Loucy (cell line): ENCODE measurements around the gene WDR46.

Experiments used
- EZH2phosphoT487 ChIP-seq: fragments of 200-600 bp; IDR thresholded peaks from 2 replicates; pipeline ENCODE4 v1.6.1; 2018; ENCODE audit warnings: antibody characterized with exemption, mild to moderate bottlenecking, moderate library complexity, borderline replicate concordance
- TF ChIP-seq, protein P1 (sequence below): fragments of 200-600 bp; sonication (generic); conservative IDR thresholded peaks from 2 replicates; pipeline ENCODE4 v1.5.1; 2014; ENCODE audit warnings: mild to moderate bottlenecking, antibody characterized with exemption, low read length

DNA sequence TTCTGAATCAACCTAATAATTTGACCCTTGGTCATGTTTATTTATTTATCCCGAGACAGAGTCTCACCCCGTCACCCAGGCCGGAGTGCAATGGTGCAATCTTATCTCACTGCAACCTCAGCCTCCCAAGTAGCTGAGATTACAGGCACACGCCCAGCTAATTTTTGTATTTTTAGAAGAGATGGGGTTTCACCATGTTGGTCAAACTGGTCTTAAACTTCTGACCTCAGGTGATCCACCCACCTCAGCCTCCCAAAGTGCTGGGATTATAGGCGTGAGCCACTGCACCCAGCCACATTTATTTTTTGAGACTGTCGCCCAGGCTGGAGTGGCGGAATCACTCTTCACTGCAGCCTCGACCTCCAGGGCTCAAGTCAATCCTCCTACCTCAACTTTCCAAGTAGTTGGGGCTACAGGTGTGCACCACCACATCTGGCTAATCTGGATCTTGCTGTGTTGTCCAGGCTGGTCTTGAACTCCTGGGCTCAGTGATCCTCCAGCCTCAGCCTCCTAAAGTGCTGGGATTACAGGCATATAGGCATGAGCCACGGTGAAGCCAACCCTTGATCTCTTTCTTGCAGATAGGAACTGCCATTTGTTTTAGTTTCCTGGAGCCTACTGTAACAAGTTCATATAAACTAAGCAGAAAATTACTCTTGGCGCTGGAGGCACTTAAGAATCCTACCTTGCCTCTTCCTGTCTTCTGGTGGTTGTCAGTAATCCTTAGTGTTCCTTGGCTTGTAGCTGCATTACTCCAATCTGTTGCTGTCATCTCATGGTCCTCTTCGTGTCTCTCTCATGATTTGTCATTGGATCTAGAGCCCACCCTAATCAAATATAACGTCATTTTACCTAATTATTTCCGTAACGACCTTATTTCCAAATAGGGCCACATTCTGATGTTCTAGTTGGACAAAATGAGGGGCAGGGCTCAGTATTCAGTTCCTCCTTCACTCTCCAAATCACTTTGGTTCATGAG lies 14.8 kb downstream of the WDR46 start:
- TF ChIP-seq, protein P1, sequence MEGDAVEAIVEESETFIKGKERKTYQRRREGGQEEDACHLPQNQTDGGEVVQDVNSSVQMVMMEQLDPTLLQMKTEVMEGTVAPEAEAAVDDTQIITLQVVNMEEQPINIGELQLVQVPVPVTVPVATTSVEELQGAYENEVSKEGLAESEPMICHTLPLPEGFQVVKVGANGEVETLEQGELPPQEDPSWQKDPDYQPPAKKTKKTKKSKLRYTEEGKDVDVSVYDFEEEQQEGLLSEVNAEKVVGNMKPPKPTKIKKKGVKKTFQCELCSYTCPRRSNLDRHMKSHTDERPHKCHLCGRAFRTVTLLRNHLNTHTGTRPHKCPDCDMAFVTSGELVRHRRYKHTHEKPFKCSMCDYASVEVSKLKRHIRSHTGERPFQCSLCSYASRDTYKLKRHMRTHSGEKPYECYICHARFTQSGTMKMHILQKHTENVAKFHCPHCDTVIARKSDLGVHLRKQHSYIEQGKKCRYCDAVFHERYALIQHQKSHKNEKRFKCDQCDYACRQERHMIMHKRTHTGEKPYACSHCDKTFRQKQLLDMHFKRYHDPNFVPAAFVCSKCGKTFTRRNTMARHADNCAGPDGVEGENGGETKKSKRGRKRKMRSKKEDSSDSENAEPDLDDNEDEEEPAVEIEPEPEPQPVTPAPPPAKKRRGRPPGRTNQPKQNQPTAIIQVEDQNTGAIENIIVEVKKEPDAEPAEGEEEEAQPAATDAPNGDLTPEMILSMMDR: no peak
- no peak for TF ChIP-seq EZH2phosphoT487
